ENCODE measurements around the gene CTCFL.

Gene CTCFL

GRCh38 chr20:57524511-57525176, at the start of gene CTCFL:
Gene CTCFL, minus strand, starts transcription at chr20:57525140. Its CDS starts 935 bp downstream, at chr20:57524205.
- DNase-seq = no peak

GRCh38 chr20:57573894-57574293, 49.0 kb upstream of the CTCFL start:
- DNase-seq = no peak

GRCh38 chr20:57573242-57573641, 48.3 kb upstream of the CTCFL start:
- no peak for DNase-seq

GRCh38 chr20:57571782-57572416, 47.0 kb upstream of the CTCFL start:
- DNase-seq = no peak

- DNase-seq = no peak
Measured at GRCh38 chr20:57570920-57571319, 46.0 kb upstream of the CTCFL start.

GRCh38 chr20:57570145-57570850, 45.4 kb upstream of the CTCFL start:
- no peak for DNase-seq

GRCh38 chr20:57568960-57569359, 44.0 kb upstream of the CTCFL start:
- DNase-seq = no peak

GRCh38 chr20:57568088-57568896, 43.4 kb upstream of the CTCFL start:
- no peak for DNase-seq

GRCh38 chr20:57567471-57568079, 42.6 kb upstream of the CTCFL start:
- no peak for DNase-seq

GRCh38 chr20:57566803-57567459, 42.0 kb upstream of the CTCFL start:
- DNase-seq = no peak

GRCh38 chr20:57566399-57566798, 41.5 kb upstream of the CTCFL start:
- no peak for DNase-seq

- no peak for DNase-seq
Measured at GRCh38 chr20:57564951-57565642, 40.2 kb upstream of the CTCFL start.

GRCh38 chr20:57564180-57564802, 39.4 kb upstream of the CTCFL start:
- DNase-seq = no peak

GRCh38 chr20:57563522-57563921, 38.6 kb upstream of the CTCFL start:
- no peak for DNase-seq

- no peak for DNase-seq
Measured at GRCh38 chr20:57562541-57563465, 37.9 kb upstream of the CTCFL start.

- no peak for DNase-seq
Measured at GRCh38 chr20:57561356-57562279, 36.7 kb upstream of the CTCFL start.

- no peak for DNase-seq
Measured at GRCh38 chr20:57560554-57561355, 35.8 kb upstream of the CTCFL start, which contains the start of gene PCK1. Gene PCK1, plus strand, starts transcription at chr20:57561110. Its CDS starts 302 bp downstream, at chr20:57561412.

Measured in activated CD4-positive, alpha-beta T cell treated with anti-CD3 and anti-CD28 coated beads for 1 hour (primary cell).